GM13976 (cell line): Measurements from ENCODE around the gene USP11.

Experiments
- DNase-seq: peaks from one replicate; pipeline ENCODE4 v3.0.0; 2012; ENCODE audit warnings: low spot score
- CTCF ChIP-seq: IDR thresholded peaks from 2 replicates; pipeline ENCODE4 v1.5.1; 2012; ENCODE audit warnings: borderline replicate concordance, mild to moderate bottlenecking; ENCODE audit not compliant: insufficient read depth; ENCODE audit errors: extremely low read depth, missing control alignments, control extremely low read depth
- in situ Hi-C: fragments of 300-500 bp; cut with MboI; formaldehyde crosslinking; loops from one replicate; pipeline ENCODE4 v1.12.0; 2022; ENCODE audit warnings: low sequenced_read_pairs, mixed read lengths, inconsistent platforms; ENCODE audit not compliant: unreplicated experiment

The USP11 gene

GRCh38 chrX:47233333-47234113 lies 714 bp downstream of the USP11 start:
- no peak for TF ChIP-seq CTCF
- peak; percentile 87 for DNase-seq
- in situ Hi-C loops = no loop called here

- no peak for TF ChIP-seq CTCF
- no peak for DNase-seq
- in situ Hi-C loops = no loop called here
Observed at GRCh38 chrX:47234583-47234982, 1.8 kb downstream of the USP11 start.

GRCh38 chrX:47235691-47236103 lies 2.9 kb downstream of the USP11 start:
- no peak for DNase-seq
- TF ChIP-seq CTCF = no peak
- in situ Hi-C loops = no loop called here

GRCh38 chrX:47239199-47239598 lies 6.4 kb downstream of the USP11 start:
- TF ChIP-seq CTCF = no peak
- no peak for DNase-seq
- in situ Hi-C loops = no loop called here

GRCh38 chrX:47239898-47240545 lies 7.2 kb downstream of the USP11 start:
- TF ChIP-seq CTCF = no peak
- DNase-seq = no peak
- in situ Hi-C loops = no loop called here

GRCh38 chrX:47240619-47241018 lies 7.8 kb downstream of the USP11 start:
- TF ChIP-seq CTCF = no peak
- no peak for DNase-seq
- in situ Hi-C loops = no loop called here
